GM23338 (cell line): ENCODE measurements around the gene UBE2F. TPM values are rescaled to one million over a fixed set of nuclear protein-coding genes. Genes with fewer than 3 reads are reported as not detected.

ENCODE experiments used
- ATAC-seq: fragments of 200-7000 bp; cut with Tn5 transposase; 3 replicates; pipeline ENCODE4 v1.9.1; 2020
- DNase-seq: peaks from one replicate; pipeline ENCODE4 v3.0.0-alpha.2; 2015; ENCODE audit warnings: low spot score
- H2AFZ ChIP-seq: fragments of 200-600 bp; sonication (generic); 2 replicates; pipeline ENCODE4 v1.8.0; 2016; ENCODE audit warnings: antibody characterized with exemption, mild to moderate bottlenecking, moderate library complexity
- H3F3A ChIP-seq: fragments of 200-600 bp; sonication (generic); replicated peaks from 2 replicates; pipeline ENCODE4 v1.8.0; 2017; ENCODE audit warnings: antibody characterized with exemption, mixed run types, low read depth
- H3K27ac ChIP-seq: fragments of 200-600 bp; sonication (generic); 2 replicates; pipeline ENCODE4 v1.6.1; 2016; ENCODE audit warnings: low read depth
- H3K27me3 ChIP-seq: fragments of 200-600 bp; sonication (generic); 2 replicates; pipeline ENCODE4 v1.8.0; 2016; ENCODE audit warnings: mild to moderate bottlenecking, mixed run types, moderate library complexity; ENCODE audit not compliant: insufficient read depth
- H3K36me3 ChIP-seq: fragments of 200-600 bp; sonication (generic); 2 replicates; pipeline ENCODE4 v1.8.0; 2016; ENCODE audit warnings: mild to moderate bottlenecking; ENCODE audit not compliant: insufficient read depth
- H3K4me1 ChIP-seq: fragments of 200-600 bp; sonication (generic); 2 replicates; pipeline ENCODE4 v1.8.0; 2016; ENCODE audit warnings: mild to moderate bottlenecking, moderate library complexity; ENCODE audit not compliant: insufficient read depth
- H3K4me2 ChIP-seq: fragments of 200-600 bp; sonication (generic); 2 replicates; pipeline ENCODE4 v1.7.1; 2017; ENCODE audit warnings: mixed run types
- H3K4me3 ChIP-seq: fragments of 200-600 bp; sonication (generic); 2 replicates; pipeline ENCODE4 v1.6.1; 2016; ENCODE audit warnings: mixed run types
- H3K79me2 ChIP-seq: fragments of 200-600 bp; sonication (generic); replicated peaks from 2 replicates; pipeline ENCODE4 v1.8.0; 2017; ENCODE audit warnings: mild to moderate bottlenecking; ENCODE audit not compliant: insufficient read depth
- H3K9me2 ChIP-seq: fragments of 200-600 bp; sonication (generic); 2 replicates; pipeline ENCODE4 v1.8.0; 2017; ENCODE audit not compliant: insufficient read depth
- H4K20me1 ChIP-seq: fragments of 200-600 bp; sonication (generic); replicated peaks from 2 replicates; pipeline ENCODE4 v1.8.0; 2017; ENCODE audit warnings: mild to moderate bottlenecking; ENCODE audit not compliant: insufficient read depth
- H3K27ac Mint-ChIP-seq: 2 replicates; pipeline ENCODE4 v1.8.0; 2020; ENCODE audit warnings: inconsistent platforms, mild to moderate bottlenecking, moderate library complexity, mixed read lengths
- H3K27me3 Mint-ChIP-seq: 3 replicates; pipeline ENCODE4 v1.8.0; 2022; ENCODE audit warnings: low read depth, mild to moderate bottlenecking, moderate library complexity, mixed read lengths, inconsistent platforms; ENCODE audit not compliant: insufficient read depth, poor library complexity
- H3K36me3 Mint-ChIP-seq: 3 replicates; pipeline ENCODE4 v1.8.0; 2021; ENCODE audit warnings: low read depth, mild to moderate bottlenecking, inconsistent platforms, moderate library complexity, mixed read lengths
- H3K4me1 Mint-ChIP-seq: 3 replicates; pipeline ENCODE4 v1.8.0; 2020; ENCODE audit warnings: mild to moderate bottlenecking, inconsistent platforms, mixed read lengths
- H3K4me3 Mint-ChIP-seq: 3 replicates; pipeline ENCODE4 v1.8.0; 2021; ENCODE audit warnings: moderate library complexity, mild to moderate bottlenecking, inconsistent platforms, mixed read lengths
- H3K9me3 Mint-ChIP-seq: 3 replicates; pipeline ENCODE4 v1.8.0; 2020; ENCODE audit warnings: moderate library complexity, mild to moderate bottlenecking, inconsistent platforms, mixed read lengths
- CREB1 ChIP-seq: fragments of 250-450 bp; sonication (Bioruptor Pico); IDR thresholded peaks from 2 replicates; pipeline ENCODE4 v1.5.0; 2020; ENCODE audit warnings: low read depth, mild to moderate bottlenecking, moderate library complexity
- CTCF ChIP-seq, 2 experiments: fragments of 200-600 bp in 1 of 2; sonication (generic) in 1 of 2; conservative IDR thresholded peaks; 2 replicates each; pipeline versions ENCODE4 v1.5.1 to v1.6.1; 2016 to 2017; ENCODE audit warnings: antibody characterized with exemption in 2 of 2, low read depth in 2 of 2, mild to moderate bottlenecking in 2 of 2, moderate library complexity in 1 of 2
- EZH2 ChIP-seq: fragments of 200-600 bp; sonication (generic); IDR thresholded peaks from one replicate; pipeline ENCODE4 v1.8.0; 2017; ENCODE audit warnings: antibody characterized with exemption, mild to moderate bottlenecking, low read depth; ENCODE audit not compliant: unreplicated experiment
- JUNB ChIP-seq: IDR thresholded peaks from one replicate; pipeline ENCODE4 v1.6.1; 2016; ENCODE audit warnings: antibody characterized with exemption; ENCODE audit not compliant: unreplicated experiment
- NANOG ChIP-seq: IDR thresholded peaks from 2 replicates; pipeline ENCODE4 v1.6.1; 2016; ENCODE audit warnings: antibody characterized with exemption, borderline replicate concordance
- POLR2AphosphoS5 ChIP-seq: IDR thresholded peaks from 2 replicates; pipeline ENCODE4 v1.6.1; 2016; ENCODE audit warnings: antibody characterized with exemption, low read depth
- STAT1 ChIP-seq: IDR thresholded peaks from one replicate; pipeline ENCODE4 v1.6.1; 2016; ENCODE audit warnings: antibody characterized with exemption; ENCODE audit not compliant: unreplicated experiment
- ZNF331 ChIP-seq: fragments of 250-450 bp; sonication (Bioruptor Pico); IDR thresholded peaks from 2 replicates; pipeline ENCODE4 v1.5.0; 2020; ENCODE audit warnings: low read depth, mild to moderate bottlenecking, moderate library complexity
- ZNF462 ChIP-seq: fragments of 250-450 bp; sonication (Bioruptor Pico); IDR thresholded peaks from 2 replicates; pipeline ENCODE4 v1.5.0; 2020; ENCODE audit warnings: mild to moderate bottlenecking, moderate library complexity
- polyA plus RNA-seq: library from polyadenylated mRNA; unstranded; fragments of >200 nt; fragmentation: Nextera tagmentation; extraction: Ambion mirVana; gene quantifications from 2 replicates; pipeline ENCODE4 v1.2.1, GENCODE V29; 2016
- total RNA-seq: library from RNA; depleted of rRNA; stranded (reverse); fragments of >200 nt; shearing (Covaris generic); gene quantifications from 2 replicates; pipeline ENCODE4 v1.2.3, GENCODE V29; 2014

Gene UBE2F
- total and polyA plus RNA-seq, 2 experiments from 2014 or later, result 98.2 to 106 TPM

GRCh38 chr2:237980087-237980486, 13.3 kb downstream of the UBE2F start (continued):
- TF ChIP-seq ZNF462 (CRISPR knock-in tag) (no peak), JUNB (no peak), NANOG (no peak), STAT1 (no peak), ZNF331 (CRISPR knock-in tag) (no peak), EZH2 (no peak), CREB1 (CRISPR knock-in tag) (no peak)

- H3K36me3 Mint-ChIP-seq, result peaks cover 18% of the 10 kb centered on the region
- H3K4me2 ChIP-seq, result no peak overlapping the region
- no peak overlapping the region for H2AFZ ChIP-seq
- peaks cover 9% of the 10 kb centered on the region for H3K27me3 Mint-ChIP-seq
- H4K20me1 ChIP-seq, result peaks cover 24% of the 10 kb centered on the region
- H3K4me3 Mint-ChIP-seq, result no peak overlapping the region
- no peaks in the 10 kb centered on the region for H3F3A ChIP-seq
- H3K9me3 Mint-ChIP-seq, result peaks cover 1% of the 10 kb centered on the region; the same call in 1 of the 3 replicates
- no peaks in the 10 kb centered on the region; the same call in 1 of the 2 replicates for H3K4me1 ChIP-seq
- H3K27ac Mint-ChIP-seq, result no peak overlapping the region
- no peaks in the 10 kb centered on the region for H3K36me3 ChIP-seq
- H3K4me3 ChIP-seq, result no peak overlapping the region
- H3K27ac ChIP-seq, result no peak overlapping the region
- H3K79me2 ChIP-seq, result peaks cover 88% of the 10 kb centered on the region
- DNase-seq (no peak), ATAC-seq (no peak)
- no peaks in the 10 kb centered on the region for H3K9me2 ChIP-seq
- no peaks in the 10 kb centered on the region for H3K27me3 ChIP-seq
- peaks cover 34% of the 10 kb centered on the region for H3K4me1 Mint-ChIP-seq
- TF ChIP-seq CREB1 (CRISPR knock-in tag), result no peak
- TF ChIP-seq STAT1, result no peak
- TF ChIP-seq EZH2, result no peak
- no peak for TF ChIP-seq CTCF (conservative IDR thresholded peaks at IDR 0.05; ENCODE audit: low read depth in 2 of 2)
- no peak for TF ChIP-seq ZNF331 (CRISPR knock-in tag)
- no peak for TF ChIP-seq POLR2AphosphoS5
These were observed 13.9 kb downstream of the UBE2F start for GRCh38 chr2:237980751-237981150.
